Chondrocyte (in vitro differentiated cells): ENCODE measurements around the gene TIMP4. TPM values are rescaled to one million over a fixed set of nuclear protein-coding genes. Genes with fewer than 3 reads are reported as not detected.

ENCODE experiments used
- DNase-seq: peaks from one replicate; pipeline ENCODE4 v3.0.0; 2021; ENCODE audit warnings: mixed read lengths, low spot score
- H3K27ac Mint-ChIP-seq: one replicate; pipeline ENCODE4 v1.8.0; 2021; ENCODE audit warnings: mild to moderate bottlenecking, moderate library complexity, mixed read lengths; ENCODE audit not compliant: unreplicated experiment
- H3K27me3 Mint-ChIP-seq: 2 replicates; pipeline ENCODE4 v1.8.0; 2021; ENCODE audit warnings: low read depth, mixed read lengths
- H3K36me3 Mint-ChIP-seq: 2 replicates; pipeline ENCODE4 v1.8.0; 2021; ENCODE audit warnings: low read depth, mixed read lengths
- H3K4me1 Mint-ChIP-seq: 2 replicates; pipeline ENCODE4 v1.8.0; 2021; ENCODE audit warnings: low read depth, mild to moderate bottlenecking, mixed read lengths
- H3K4me3 Mint-ChIP-seq: one replicate; pipeline ENCODE4 v1.8.0; 2021; ENCODE audit warnings: mild to moderate bottlenecking, moderate library complexity, mixed read lengths; ENCODE audit not compliant: unreplicated experiment
- H3K9me3 Mint-ChIP-seq: 2 replicates; pipeline ENCODE4 v1.8.0; 2021; ENCODE audit warnings: low read depth, mixed read lengths
- CTCF ChIP-seq: fragments of 200-600 bp; sonication (generic); IDR thresholded peaks from 2 replicates; pipeline ENCODE4 v1.5.0; 2021; ENCODE audit warnings: antibody characterized with exemption, mild to moderate bottlenecking, moderate library complexity
- total RNA-seq: library from RNA; stranded (reverse); gene quantifications from 3 replicates; pipeline ENCODE4 v1.2.1, GENCODE V29; 2021

TIMP4 gene
- total RNA-seq, 1 donor from 2014 or later = 31.3 TPM

GRCh38 chr3:12149029-12149428, 9.7 kb downstream of the TIMP4 start:
- no peak overlapping the region for H3K4me3 Mint-ChIP-seq
- TF ChIP-seq CTCF = no peak
- H3K9me3 Mint-ChIP-seq = no peaks in the 10 kb centered on the region

GRCh38 chr3:12148183-12148940, 10.3 kb downstream of the TIMP4 start:
- Mint-ChIP-seq H3K4me1 (peaks cover 30% of the 10 kb centered on the region), H3K27me3 (no peaks in the 10 kb centered on the region), H3K36me3 (peaks cover 4% of the 10 kb centered on the region), H3K4me3 (no peak overlapping the region), H3K9me3 (no peaks in the 10 kb centered on the region), H3K27ac (no peak overlapping the region)
- no peak for TF ChIP-seq CTCF
- no peak for DNase-seq

More at GRCh38 chr3:12149029-12149428, 9.7 kb downstream of the TIMP4 start:
- Mint-ChIP-seq H3K4me1 (peaks cover 25% of the 10 kb centered on the region), H3K27me3 (no peaks in the 10 kb centered on the region), H3K36me3 (peaks cover 8% of the 10 kb centered on the region), H3K27ac (no peak overlapping the region)
- no peak for DNase-seq

- H3K4me3 Mint-ChIP-seq = no peak overlapping the region
- no peaks in the 10 kb centered on the region for H3K36me3 Mint-ChIP-seq
- H3K27me3 Mint-ChIP-seq = no peaks in the 10 kb centered on the region
- no peaks in the 10 kb centered on the region for H3K9me3 Mint-ChIP-seq
- TF ChIP-seq CTCF = no peak
- peak overlapping the region; percentile 38 for H3K27ac Mint-ChIP-seq
- peaks cover 42% of the 10 kb centered on the region for H3K4me1 Mint-ChIP-seq
- DNase-seq = no peak
Measured at GRCh38 chr3:12147049-12147780, 11.5 kb downstream of the TIMP4 start.

GRCh38 chr3:12143949-12144504, 14.7 kb downstream of the TIMP4 start:
- no peaks in the 10 kb centered on the region for H3K27me3 Mint-ChIP-seq
- DNase-seq = no peak
- H3K4me3 Mint-ChIP-seq = peak overlapping the region; percentile 21
- peaks cover 46% of the 10 kb centered on the region for H3K4me1 Mint-ChIP-seq
- TF ChIP-seq CTCF = no peak
- no peaks in the 10 kb centered on the region for H3K9me3 Mint-ChIP-seq
- H3K36me3 Mint-ChIP-seq = no peaks in the 10 kb centered on the region
- H3K27ac Mint-ChIP-seq = peak overlapping the region; percentile 97

- peak overlapping the region; percentile 97 for H3K27ac Mint-ChIP-seq
- no peak for TF ChIP-seq CTCF
- no peaks in the 10 kb centered on the region for H3K9me3 Mint-ChIP-seq
- H3K4me3 Mint-ChIP-seq = no peak overlapping the region
- no peaks in the 10 kb centered on the region for H3K27me3 Mint-ChIP-seq
- no peaks in the 10 kb centered on the region for H3K36me3 Mint-ChIP-seq
- no peak for DNase-seq
- peaks cover 38% of the 10 kb centered on the region for H3K4me1 Mint-ChIP-seq
Measured at GRCh38 chr3:12142476-12142875, 16.2 kb downstream of the TIMP4 start.
